Heart right ventricle (tissue), 16 donors: ENCODE measurements around the gene STAMBPL1. TPM values are rescaled to one million over a fixed set of nuclear protein-coding genes. Genes with fewer than 3 reads are reported as not detected.

Source experiments
- ATAC-seq, 8 donors: fragments of 200-7000 bp; cut with Tn5 transposase; one replicate each; pipeline ENCODE4 v1.9.1; 2020; ENCODE audit warnings: mild to moderate bottlenecking in 8 of 8, moderate library complexity in 8 of 8, moderate number of reproducible peaks in 1 of 8
- DNase-seq, 2 donors: peaks; one replicate each; pipeline ENCODE4 v3.0.0-alpha.2; 2020
- H3K27ac ChIP-seq, 10 donors: fragments of 200-600 bp; sonication (generic) in 2 of 10; one replicate each; pipeline versions ENCODE4 v1.5.0 to v1.8.0; 2020 to 2022; ENCODE audit warnings: mild to moderate bottlenecking in 3 of 10
- H3K27me3 ChIP-seq, 7 donors: fragments of 200-600 bp; one replicate each; pipeline ENCODE4 v1.8.0; 2021 to 2022; ENCODE audit warnings: mild to moderate bottlenecking in 2 of 7
- H3K36me3 ChIP-seq, 9 donors: fragments of 200-600 bp; sonication (generic) in 1 of 9; one replicate each; pipeline versions ENCODE4 v1.5.0 to v1.8.0; 2020 to 2022; ENCODE audit warnings: mild to moderate bottlenecking in 2 of 9
- H3K4me1 ChIP-seq, 9 donors: fragments of 200-600 bp; sonication (generic) in 1 of 9; one replicate each; pipeline versions ENCODE4 v1.5.0 to v1.8.0; 2020 to 2022; ENCODE audit warnings: mild to moderate bottlenecking in 4 of 9
- H3K4me3 ChIP-seq, 10 donors: fragments of 200-600 bp; sonication (generic) in 2 of 10; one replicate each; pipeline versions ENCODE4 v1.5.0 to v1.8.0; 2020 to 2022; ENCODE audit warnings: mild to moderate bottlenecking in 7 of 10, moderate library complexity in 2 of 10
- H3K9me3 ChIP-seq, 11 donors: fragments of 200-600 bp in 10 of 11; sonication (generic) in 2 of 11; one replicate each; pipeline versions ENCODE4 v1.5.0 to v1.8.0; 2013 to 2022; ENCODE audit warnings: mild to moderate bottlenecking in 2 of 11, control low read depth in 1 of 11, moderate library complexity in 1 of 11
- CTCF ChIP-seq, 9 donors: fragments of 200-600 bp; sonication (generic) in 2 of 9; IDR thresholded peaks; one replicate each; pipeline versions ENCODE4 v1.5.0 to v1.8.0; 2021 to 2022; ENCODE audit warnings: antibody characterized with exemption in 9 of 9, mild to moderate bottlenecking in 5 of 9, moderate library complexity in 1 of 9
- WGBS, 2 donors: extraction: QIAGEN DNeasy Blood & Tissue Kit; methylation state at CpG; one replicate each; pipeline ENCODE4 v1.1.7; 2013; ENCODE audit warnings: inconsistent platforms in 1 of 2; 5-methylcytosine and 5-hydroxymethylcytosine counted together
- intact Hi-C, 10 donors: fragments of 100-400 bp; cut with DNase I; formaldehyde crosslinking; loops; one replicate each; pipeline versions ENCODE4 v1.11.1 to v1.14.2; 2022
- polyA plus RNA-seq, 2 donors: library from polyadenylated mRNA; stranded (reverse); fragments of 200-250 nt; gene quantifications; one replicate each; pipeline ENCODE4 v1.2.3, GENCODE V29; 2013
- total RNA-seq, 10 donors: library from RNA; stranded (reverse); fragmentation: NEBNext Ultra II Directional in 3 of 10; extraction: Animal tissue kit (Norgen Biotek cat#: 25700) in 3 of 10; gene quantifications; one replicate each; pipeline versions ENCODE4 v1.2.1 to v1.2.4, GENCODE V29; 2021 to 2023
- donor health status: Arrhythmogenic right ventricular cardiomyopathy.
- donor health status: ischemic (EF 13 %, LVEDD 7.1; RV severe dilation, severe dysfunction).
- donor health status: healthy with polysubstance abuse.
- donor health status: DM: no; HTN: yes; CAD: no.
- donor health status: DM: no; HTN: no; CAD: no.
- donor health status: ischemic (EF 25% LVEDD 6.9; RV normal size, moderate dysfunction).
- donor health status: ischemic (EF 25% LVEDD 5.7; RV mildly dilated, moderate dysfunction).
- donor health status: healthy.
- donor health status: DM: yes; HTN: yes; CAD: no.
- donor health status: Ischemic cardiomyopathy.
- donor health status: ischemic (EF 35%, LVEDD 5.7; RV mildly dilated, moderate dysfunction).
- donor health status: nonischemic (EF 11% LVEDD 7.7; RV severe dilation, severe dysfunction).
- donor health status: DM: yes; HTN: yes; CAD: no.
- donor health status: PGD.
- donor health status: ischemic (EF 29% LVEDD 5.4; RV normal size, mild dysfunction).
- donor health status: nonischemic (EF 23%, LVEDD 6.1; RV moderate dilation, normal function).

STAMBPL1 gene
- total and polyA plus RNA-seq, 12 donors = 0.94 to 3.3 (median 2.7) TPM

GRCh38 chr10:88843171-88843570, 36.9 kb upstream of the STAMBPL1 start:
- 94 to 96% methylated on average over 4 of the region's 4 CpGs for WGBS, 2 donors
- ATAC-seq (no peak), DNase-seq (no peak)
- Histone ChIP-seq H3K36me3 (no peaks in the 10 kb centered on the region), H3K27me3 (peaks cover 0 to 4% (median 0%) of the 10 kb centered on the region in 7 donors), H3K4me3 (no peak overlapping the region), H3K9me3 (peaks cover 0 to 5% (median 0%) of the 10 kb centered on the region in 11 donors), H3K27ac (no peak overlapping the region), H3K4me1 (peaks cover 0 to 34% (median 0%) of the 10 kb centered on the region in 9 donors)
- TF ChIP-seq CTCF (IDR thresholded peaks at IDR 0.05) = no peak
- intact Hi-C loops = loop anchor here in 1 of 10 donors (10.0 kb wide), 1 partner anchor 152 kb away; the partner anchor contains the start of gene FAS

DNA sequence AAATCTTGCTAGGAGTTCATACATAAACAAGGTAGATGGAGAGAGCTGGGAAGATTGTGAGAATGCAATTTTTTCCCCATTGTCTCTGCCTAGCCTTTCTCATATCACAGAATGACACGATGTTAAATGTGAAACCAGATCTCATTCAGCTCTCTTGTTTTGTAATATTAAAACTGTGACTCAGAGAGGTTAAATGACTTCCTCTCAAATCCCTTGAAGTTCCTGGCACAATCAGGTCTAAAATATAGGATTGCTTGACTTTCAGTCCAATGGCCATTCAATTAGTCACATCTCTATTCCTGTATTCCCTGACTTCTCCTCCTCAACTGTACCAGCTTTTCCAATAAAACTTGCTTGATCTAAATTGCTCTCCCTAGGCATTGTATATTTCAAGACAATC, 31.5 kb upstream of the STAMBPL1 start:
- 18 to 42% methylated on average over 1 of the region's 1 CpG for WGBS, 2 donors
- DNase-seq (no peak), ATAC-seq (peak in 1 of 8 donors; percentile 60)
- Histone ChIP-seq H3K27me3 (peaks cover 0 to 4% (median 0%) of the 10 kb centered on the region in 7 donors), H3K36me3 (no peaks in the 10 kb centered on the region), H3K9me3 (peaks cover 0 to 5% (median 0%) of the 10 kb centered on the region in 11 donors), H3K4me3 (peak overlapping the region in 1 of 10 donors; percentile 23), H3K4me1 (peaks cover 0 to 56% (median 5%) of the 10 kb centered on the region in 9 donors), H3K27ac (peak overlapping the region in 1 of 10 donors; percentile 16)
- intact Hi-C loops = loop anchor here in 1 of 10 donors (10.0 kb wide), 1 partner anchor 146 kb away; the partner anchor contains the start of gene FAS
- TF ChIP-seq CTCF (IDR thresholded peaks at IDR 0.05) = no peak

- Histone ChIP-seq H3K4me1 (peaks cover 0 to 63% (median 5%) of the 10 kb centered on the region in 9 donors), H3K4me3 (peak overlapping the region in 1 of 10 donors; percentile 23), H3K27me3 (peaks cover 0 to 4% (median 0%) of the 10 kb centered on the region in 7 donors), H3K27ac (no peak overlapping the region), H3K9me3 (peaks cover 0 to 5% (median 0%) of the 10 kb centered on the region in 11 donors), H3K36me3 (no peaks in the 10 kb centered on the region)
- intact Hi-C loops = loop anchor here in 1 of 10 donors (10.0 kb wide), 1 partner anchor 146 kb away; the partner anchor contains the start of gene FAS
- no peak for ATAC-seq
- TF ChIP-seq CTCF (IDR thresholded peaks at IDR 0.05) = no peak
- WGBS, 2 donors = 92 to 96% methylated on average over 1 of the region's 1 CpG
- no peak for DNase-seq
Measured at GRCh38 chr10:88849234-88849633, 30.8 kb upstream of the STAMBPL1 start.

GRCh38 chr10:88850712-88851111, 29.3 kb upstream of the STAMBPL1 start:
- no peaks in the 10 kb centered on the region for H3K27me3 ChIP-seq
- H3K27ac ChIP-seq = no peak overlapping the region
- intact Hi-C loops = no loop called here
- no peaks in the 10 kb centered on the region for H3K36me3 ChIP-seq
- no peak for DNase-seq
- H3K9me3 ChIP-seq = peaks cover 0 to 5% (median 0%) of the 10 kb centered on the region in 11 donors
- peak overlapping the region in 1 of 10 donors; percentile 23 for H3K4me3 ChIP-seq
- WGBS, 2 donors = 85 to 91% methylated on average over 1 of the region's 1 CpG
- H3K4me1 ChIP-seq = peaks cover 0 to 70% (median 5%) of the 10 kb centered on the region in 9 donors
- ATAC-seq = no peak
- TF ChIP-seq CTCF (IDR thresholded peaks at IDR 0.05) = no peak
